HPDE6-E6E7 (cell line): ENCODE data around the gene NAA60.
"Not testable (repeated sequence)": the region's sequence is repeated elsewhere in the genome, so short reads cannot be mapped to it uniquely, and the experiment has no call there.

Source experiments
- DNase-seq: peaks from one replicate; pipeline ENCODE4 v3.0.0; 2011; ENCODE audit warnings: missing footprints; ENCODE audit errors: extremely low spot score

NAA60 gene

GRCh38 chr16:3482659-3483241, 39.3 kb downstream of the NAA60 start:
- DNase-seq, result no peak

- DNase-seq, result no peak
Measured at GRCh38 chr16:3484318-3485096, 41.0 kb downstream of the NAA60 start.

GRCh38 chr16:3485097-3485745, 41.7 kb downstream of the NAA60 start:
- no peak for DNase-seq

- DNase-seq, result no peak
Measured at GRCh38 chr16:3485821-3486505, 42.5 kb downstream of the NAA60 start.

DNA sequence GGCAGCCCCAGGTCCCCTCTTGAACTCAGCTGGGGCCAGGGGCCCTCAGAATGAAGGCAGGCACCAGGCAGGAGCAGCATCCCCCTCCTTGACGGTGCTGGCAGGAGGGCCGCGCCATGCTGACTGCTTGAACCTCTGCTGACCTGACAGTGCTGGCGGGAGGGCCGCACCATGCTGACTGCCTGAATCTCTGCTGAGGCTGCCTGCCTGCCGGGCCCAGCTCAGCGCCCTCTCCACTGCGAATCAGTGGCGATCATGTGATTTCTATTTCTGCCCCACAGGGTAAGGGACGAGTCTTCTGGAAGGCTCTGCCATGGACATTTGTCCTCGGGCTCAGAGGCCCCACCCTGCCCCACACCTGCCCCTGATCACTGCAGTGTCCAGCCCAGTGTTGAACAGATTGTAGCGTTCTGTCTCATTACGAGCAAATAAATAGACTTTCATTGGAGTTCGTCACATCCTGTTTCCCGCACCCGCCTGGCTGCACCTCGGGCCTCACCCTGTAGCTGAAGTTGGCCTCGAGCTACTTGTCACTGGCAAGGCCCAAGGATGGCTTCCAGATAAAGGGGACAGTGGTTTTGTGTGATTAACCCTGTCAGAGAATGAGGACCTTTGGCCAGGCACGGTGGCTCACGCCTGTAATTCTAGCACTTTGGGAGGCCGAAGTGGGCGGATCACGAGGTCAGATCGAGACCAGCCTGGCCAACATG, 43.2 kb downstream of the NAA60 start:
- DNase-seq, result no peak

- DNase-seq, result no peak
Measured at GRCh38 chr16:3487521-3488410, 44.3 kb downstream of the NAA60 start.

GRCh38 chr16:3488801-3489200, 45.3 kb downstream of the NAA60 start:
- no peak for DNase-seq

DNA sequence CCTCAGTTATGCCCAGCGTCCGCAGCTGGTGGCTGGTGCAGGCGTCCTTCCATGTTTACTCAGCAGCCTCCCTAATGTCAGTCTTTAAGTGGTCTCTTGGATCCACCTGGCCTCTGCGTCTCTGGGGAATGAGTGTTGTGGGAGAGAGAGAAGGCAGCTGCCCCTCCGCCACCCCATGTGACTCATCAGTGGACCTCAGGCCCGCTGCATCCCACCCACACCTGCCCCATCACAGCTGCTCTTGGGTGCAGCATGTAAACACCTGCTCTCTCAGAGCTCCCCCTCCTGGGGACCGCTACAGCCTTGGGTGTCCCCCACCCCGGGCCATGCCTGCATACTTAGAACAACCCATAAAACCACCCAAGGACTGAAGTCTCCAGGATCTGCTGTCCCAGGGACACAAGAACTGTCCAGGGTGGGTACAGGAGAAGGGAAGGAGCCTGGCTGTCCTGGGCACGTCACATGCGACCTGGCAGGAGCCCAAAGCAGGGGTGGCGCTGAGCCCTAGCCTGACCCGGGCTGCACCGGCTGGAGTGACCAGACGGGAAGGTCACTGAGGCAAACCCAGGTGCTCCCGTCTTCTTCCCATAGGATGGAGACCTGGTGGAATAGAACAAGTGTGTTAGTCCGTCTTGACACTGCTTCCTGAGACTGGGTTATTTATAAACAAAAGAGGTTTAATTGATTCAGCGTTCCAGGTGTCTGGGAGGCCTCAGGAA, 47.6 kb downstream of the NAA60 start:
- DNase-seq, result no peak

- no peak for DNase-seq
Measured at GRCh38 chr16:3492356-3492755, 48.9 kb downstream of the NAA60 start.

DNA sequence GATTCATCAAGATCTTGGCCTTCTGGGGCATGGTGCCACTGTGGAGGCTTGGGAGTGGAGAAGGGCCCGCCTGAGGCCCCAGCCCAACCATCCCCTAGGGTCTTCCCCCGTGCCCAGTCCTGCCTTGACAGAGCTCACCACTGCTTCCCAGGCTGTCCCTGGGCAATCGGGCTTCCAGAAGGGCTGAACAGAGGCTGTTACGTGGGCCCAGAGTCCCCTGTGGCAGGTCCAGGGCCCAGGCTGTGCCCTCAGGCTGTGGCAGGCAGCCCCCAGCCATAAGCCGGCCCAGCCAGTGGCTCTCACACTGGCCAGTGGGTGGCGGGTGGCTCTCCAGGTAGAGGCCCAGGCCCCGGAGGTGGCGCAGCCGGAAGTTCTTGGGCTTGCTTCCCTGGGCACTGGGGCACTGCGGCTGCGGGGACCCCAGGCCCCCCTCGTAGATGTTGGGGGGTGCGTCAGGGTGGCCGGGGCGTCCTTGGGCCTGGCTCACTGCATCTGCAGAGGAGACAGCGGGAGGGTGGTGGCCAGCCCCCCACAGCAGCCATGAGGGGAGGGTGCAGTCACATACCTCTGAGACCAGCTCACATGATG, 51.0 kb downstream of the NAA60 start:
- no peak for DNase-seq

GRCh38 chr16:3495176-3495575, 51.7 kb downstream of the NAA60 start, which contains the start of gene C16orf90:
Gene C16orf90 (minus strand): TSS chr16:3495489. CDS start chr16:3495421, 68 bp downstream.
- DNase-seq, result no peak

DNA sequence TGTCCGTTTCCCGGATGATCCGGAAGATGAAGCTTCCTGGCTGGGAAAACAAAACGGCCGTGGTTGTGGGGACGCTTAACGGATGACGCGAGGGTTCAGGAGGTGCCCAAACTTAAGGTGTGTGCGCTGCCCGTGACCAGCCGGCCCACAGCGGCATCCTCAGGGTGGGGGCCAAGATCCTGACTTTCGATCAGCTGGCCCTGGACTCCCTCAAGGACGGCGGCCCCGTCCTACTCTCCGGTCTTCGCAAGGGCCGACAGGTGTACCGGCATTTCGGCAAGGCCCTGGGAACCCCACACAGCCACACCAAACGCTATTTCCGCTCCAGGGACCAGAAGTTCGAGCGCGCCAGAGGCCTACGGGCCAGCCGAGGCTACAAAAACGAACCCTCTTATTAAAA, 52.9 kb downstream of the NAA60 start:
- no peak for DNase-seq

- no peak for DNase-seq
Measured at GRCh38 chr16:3497771-3498170, 54.3 kb downstream of the NAA60 start.

DNA sequence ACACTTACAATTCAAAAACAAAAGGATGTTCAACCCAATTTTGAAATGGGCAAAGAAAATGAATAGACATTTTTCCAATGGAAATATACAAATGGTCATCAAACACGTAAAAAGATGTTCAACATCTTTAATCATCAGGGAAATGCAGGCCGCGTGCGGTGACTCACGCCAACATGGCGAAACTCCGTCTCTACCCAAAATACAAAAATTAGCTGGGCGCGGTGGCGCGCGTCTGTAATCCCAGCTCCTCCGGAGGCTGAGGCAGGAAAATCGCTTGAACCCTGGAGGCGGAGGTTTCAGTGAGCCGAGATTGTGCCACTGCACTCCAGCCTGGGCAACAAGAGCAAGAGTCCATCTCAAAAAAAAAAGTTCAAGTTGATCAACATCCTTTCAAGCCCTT, 55.5 kb downstream of the NAA60 start:
- DNase-seq, result no peak

GRCh38 chr16:3501412-3501761, 57.9 kb downstream of the NAA60 start:
- not testable (repeated sequence) for DNase-seq

DNA sequence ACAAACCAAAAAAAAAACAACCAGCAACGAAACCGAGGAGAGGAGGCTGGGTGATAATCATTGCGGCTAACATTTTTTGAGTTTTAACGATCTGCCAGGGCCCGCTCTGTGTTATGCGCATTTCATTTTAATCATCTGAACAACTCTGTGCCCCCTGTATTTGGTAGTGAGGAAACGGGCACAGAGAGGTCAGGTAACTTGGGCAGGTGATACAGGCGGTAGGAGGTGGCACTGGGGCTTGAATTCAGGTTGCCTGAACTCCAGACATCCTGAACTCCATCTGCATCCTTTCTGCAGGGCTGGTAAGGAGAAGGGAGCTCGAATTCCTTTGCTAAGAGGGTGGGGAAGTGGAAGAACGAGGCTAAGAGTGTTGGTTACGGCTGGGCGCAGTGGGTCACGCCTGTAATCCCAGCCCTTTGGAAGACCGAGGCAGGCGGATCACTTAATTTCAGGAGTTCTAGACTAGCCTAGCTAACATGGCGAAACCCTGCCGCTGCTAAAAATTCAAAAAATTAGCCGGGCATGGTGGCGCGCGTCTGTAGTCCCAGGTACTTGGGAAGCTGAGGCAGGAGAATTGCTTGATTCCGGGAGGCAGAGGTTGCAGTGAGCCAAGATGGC, 58.4 kb downstream of the NAA60 start:
- no peak for DNase-seq

DNA sequence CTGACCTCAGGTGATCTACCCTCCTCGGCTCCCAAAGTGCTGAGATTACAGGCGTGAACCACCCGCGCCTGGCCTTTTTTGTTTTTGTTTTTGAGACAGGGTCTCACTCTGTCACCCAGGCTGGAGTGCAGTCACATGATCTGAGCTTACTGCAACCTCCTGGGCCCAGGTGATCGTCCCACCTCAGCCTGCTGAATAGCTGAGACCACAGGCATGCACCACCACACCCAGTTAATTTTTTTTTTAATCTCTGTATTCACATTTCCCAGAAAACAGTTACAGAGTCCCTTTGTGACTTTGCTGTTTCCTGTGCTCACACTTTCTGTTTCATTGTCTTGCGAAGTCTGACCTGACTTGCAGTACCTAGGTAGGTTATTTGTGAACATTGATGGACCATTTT, 60.0 kb downstream of the NAA60 start:
- DNase-seq, result no peak

GRCh38 chr16:3508736-3509135, 65.3 kb downstream of the NAA60 start:
- DNase-seq, result no peak

DNA sequence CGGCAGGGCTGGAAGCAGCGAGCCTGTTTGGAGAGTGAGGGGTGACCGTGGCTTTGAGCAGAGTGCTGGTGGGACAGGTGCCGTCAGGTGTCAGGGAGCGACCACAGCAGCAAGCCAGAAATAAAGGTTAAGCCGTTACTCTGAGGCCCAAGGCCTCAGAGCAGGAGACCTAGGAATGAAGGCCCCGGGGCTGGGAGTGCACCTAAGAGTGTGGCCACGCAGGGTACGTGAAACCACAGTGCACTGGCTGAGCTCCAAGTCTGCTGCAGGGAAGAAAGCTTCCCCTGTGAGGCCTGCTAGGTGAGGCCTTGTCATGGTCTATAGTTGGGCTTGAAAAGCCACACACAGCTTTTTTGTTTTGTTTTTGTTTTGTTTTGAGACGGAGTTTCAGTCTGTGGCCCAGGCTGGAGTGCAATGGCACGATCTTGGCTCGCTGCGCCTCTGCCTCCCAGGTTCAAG, 66.0 kb downstream of the NAA60 start:
- no peak for DNase-seq
